Cardiac muscle cell (in vitro differentiated cells and primary cell): Measurements from ENCODE around the gene ZFAND2A. TPM values are rescaled to one million over a fixed set of nuclear protein-coding genes. Genes with fewer than 3 reads are reported as not detected.

Experiments used
- DNase-seq, 2 donors: peaks; one replicate each; pipeline versions ENCODE4 v3.0.0 to v3.0.0-alpha.2; 2010 to 2017; ENCODE audit warnings: low read depth in 1 of 2, low spot score in 1 of 2
- H3K27ac ChIP-seq: fragments of 200-600 bp; sonication (generic); 2 replicates; pipeline ENCODE4 v1.5.1; 2016
- H3K27me3 ChIP-seq: fragments of 200-600 bp; sonication (generic); 2 replicates; pipeline ENCODE4 v1.6.0; 2016; ENCODE audit warnings: control low read depth
- H3K36me3 ChIP-seq: fragments of 200-600 bp; sonication (generic); 2 replicates; pipeline ENCODE4 v1.5.1; 2016; ENCODE audit warnings: control low read depth
- H3K4me1 ChIP-seq: fragments of 200-600 bp; sonication (generic); 2 replicates; pipeline ENCODE4 v1.8.1; 2017; ENCODE audit warnings: low read depth, mild to moderate bottlenecking, mixed run types
- H3K4me3 ChIP-seq: fragments of 200-600 bp; sonication (generic); 2 replicates; pipeline ENCODE4 v1.5.1; 2016; ENCODE audit warnings: mild to moderate bottlenecking
- H3K9me3 ChIP-seq: fragments of 200-600 bp; sonication (generic); 2 replicates; pipeline ENCODE4 v1.5.1; 2017; ENCODE audit warnings: low read depth, mild to moderate bottlenecking, control low read depth
- CTCF ChIP-seq: IDR thresholded peaks from 2 replicates; pipeline ENCODE4 v1.5.1; 2012; ENCODE audit warnings: low read depth, mild to moderate bottlenecking, low read length
- polyA plus RNA-seq: library from polyadenylated mRNA; unstranded; fragments of >200 nt; fragmentation: Nextera tagmentation; extraction: Ambion mirVana; gene quantifications from 2 replicates; pipeline ENCODE4 v1.2.1, GENCODE V29; 2016
- total RNA-seq: library from RNA; depleted of rRNA; stranded (reverse); fragments of >200 nt; gene quantifications from 2 replicates; pipeline ENCODE4 v1.2.3, GENCODE V29; 2016

Gene ZFAND2A
- total and polyA plus RNA-seq, 2 experiments from 2014 or later, result 6.0 to 24.6 TPM

GRCh38 chr7:1105189-1105588 lies 54.8 kb downstream of the ZFAND2A start:
- TF ChIP-seq CTCF, result no peak
- no peaks in the 10 kb centered on the region for H3K9me3 ChIP-seq

GRCh38 chr7:1104516-1105179 lies 55.3 kb downstream of the ZFAND2A start:
- DNase-seq, result no peak
- H3K4me3 ChIP-seq, result no peak overlapping the region
- H3K4me1 ChIP-seq, result no peaks in the 10 kb centered on the region
- TF ChIP-seq CTCF, result no peak
- no peaks in the 10 kb centered on the region for H3K36me3 ChIP-seq
- no peaks in the 10 kb centered on the region for H3K9me3 ChIP-seq
- no peak overlapping the region for H3K27ac ChIP-seq
- H3K27me3 ChIP-seq, result no peaks in the 10 kb centered on the region

More at GRCh38 chr7:1105189-1105588, 54.8 kb downstream of the ZFAND2A start:
- no peaks in the 10 kb centered on the region for H3K36me3 ChIP-seq
- H3K4me1 ChIP-seq, result no peaks in the 10 kb centered on the region
- H3K27ac ChIP-seq, result no peak overlapping the region
- no peaks in the 10 kb centered on the region for H3K27me3 ChIP-seq
- H3K4me3 ChIP-seq, result no peak overlapping the region
- no peak for DNase-seq

GRCh38 chr7:1103789-1104515 lies 56.0 kb downstream of the ZFAND2A start:
- Histone ChIP-seq H3K27me3 (no peaks in the 10 kb centered on the region), H3K9me3 (no peaks in the 10 kb centered on the region), H3K27ac (no peak overlapping the region), H3K4me3 (no peak overlapping the region), H3K36me3 (no peaks in the 10 kb centered on the region), H3K4me1 (no peaks in the 10 kb centered on the region)
- no peak for DNase-seq
- TF ChIP-seq CTCF, result no peak

- no peak for DNase-seq
- Histone ChIP-seq H3K27me3 (no peaks in the 10 kb centered on the region), H3K4me3 (no peak overlapping the region), H3K27ac (no peak overlapping the region), H3K9me3 (no peaks in the 10 kb centered on the region), H3K4me1 (no peaks in the 10 kb centered on the region), H3K36me3 (no peaks in the 10 kb centered on the region)
- no peak for TF ChIP-seq CTCF
These were observed 56.8 kb downstream of the ZFAND2A start for GRCh38 chr7:1103009-1103788.

Other genes with a start within 250 kb of the ZFAND2A start
- gene ADAP1, start 205.5 kb downstream of the ZFAND2A start, total RNA-seq, result 12.0 and 12.8 TPM in 2 replicates
- gene ADAP1, start 205.5 kb downstream of the ZFAND2A start, polyA plus RNA-seq, result 9.6 and 14.4 TPM in 2 replicates
- 11.7 and 18.1 TPM in 2 replicates for gene COX19, start 184.6 kb downstream of the ZFAND2A start, total RNA-seq
- gene COX19, start 184.6 kb downstream of the ZFAND2A start, polyA plus RNA-seq, result 18.3 and 23.6 TPM in 2 replicates
- 3.4 TPM in 1 of 2 replicates, not detected in the other for gene CYP2W1, start 177.0 kb downstream of the ZFAND2A start, total RNA-seq
- 0.10 TPM in 1 of 2 replicates, not detected in the other for gene CYP2W1, start 177.0 kb downstream of the ZFAND2A start, polyA plus RNA-seq
- gene GPR146, start 115.7 kb downstream of the ZFAND2A start, total RNA-seq, result 11.2 and 16.3 TPM in 2 replicates
- gene GPR146, start 115.7 kb downstream of the ZFAND2A start, polyA plus RNA-seq, result 4.4 and 7.5 TPM in 2 replicates
- gene GPER1, start 72.1 kb downstream of the ZFAND2A start, total RNA-seq, result 1.6 and 5.2 TPM in 2 replicates
- gene GPER1, start 72.1 kb downstream of the ZFAND2A start, polyA plus RNA-seq, result 1.7 and 3.4 TPM in 2 replicates
- 6.4 and 11.8 TPM in 2 replicates for gene UNCX, start 72.7 kb upstream of the ZFAND2A start, total RNA-seq
- 6.7 and 14.6 TPM in 2 replicates for gene UNCX, start 72.7 kb upstream of the ZFAND2A start, polyA plus RNA-seq